Heart right ventricle (tissue), 16 donors: ENCODE results near the gene COPB1. TPM values are rescaled to one million over a fixed set of nuclear protein-coding genes. Genes with fewer than 3 reads are reported as not detected.

Experiments used
- ATAC-seq, 8 donors: fragments of 200-7000 bp; cut with Tn5 transposase; one replicate each; pipeline ENCODE4 v1.9.1; 2020; ENCODE audit warnings: mild to moderate bottlenecking in 8 of 8, moderate library complexity in 8 of 8, moderate number of reproducible peaks in 1 of 8
- DNase-seq, 2 donors: peaks; one replicate each; pipeline ENCODE4 v3.0.0-alpha.2; 2020
- H3K27ac ChIP-seq, 10 donors: fragments of 200-600 bp; sonication (generic) in 2 of 10; one replicate each; pipeline versions ENCODE4 v1.5.0 to v1.8.0; 2020 to 2022; ENCODE audit warnings: mild to moderate bottlenecking in 3 of 10
- H3K27me3 ChIP-seq, 7 donors: fragments of 200-600 bp; one replicate each; pipeline ENCODE4 v1.8.0; 2021 to 2022; ENCODE audit warnings: mild to moderate bottlenecking in 2 of 7
- H3K36me3 ChIP-seq, 9 donors: fragments of 200-600 bp; sonication (generic) in 1 of 9; one replicate each; pipeline versions ENCODE4 v1.5.0 to v1.8.0; 2020 to 2022; ENCODE audit warnings: mild to moderate bottlenecking in 2 of 9
- H3K4me1 ChIP-seq, 9 donors: fragments of 200-600 bp; sonication (generic) in 1 of 9; one replicate each; pipeline versions ENCODE4 v1.5.0 to v1.8.0; 2020 to 2022; ENCODE audit warnings: mild to moderate bottlenecking in 4 of 9
- H3K4me3 ChIP-seq, 10 donors: fragments of 200-600 bp; sonication (generic) in 2 of 10; one replicate each; pipeline versions ENCODE4 v1.5.0 to v1.8.0; 2020 to 2022; ENCODE audit warnings: mild to moderate bottlenecking in 7 of 10, moderate library complexity in 2 of 10
- H3K9me3 ChIP-seq, 11 donors: fragments of 200-600 bp in 10 of 11; sonication (generic) in 2 of 11; one replicate each; pipeline versions ENCODE4 v1.5.0 to v1.8.0; 2013 to 2022; ENCODE audit warnings: mild to moderate bottlenecking in 2 of 11, control low read depth in 1 of 11, moderate library complexity in 1 of 11
- WGBS, 2 donors: extraction: QIAGEN DNeasy Blood & Tissue Kit; methylation state at CpG; one replicate each; pipeline ENCODE4 v1.1.7; 2013; ENCODE audit warnings: inconsistent platforms in 1 of 2; 5-methylcytosine and 5-hydroxymethylcytosine counted together
- intact Hi-C, 10 donors: fragments of 100-400 bp; cut with DNase I; formaldehyde crosslinking; loops; one replicate each; pipeline versions ENCODE4 v1.11.1 to v1.14.2; 2022
- long read RNA-seq, 3 donors: library from polyadenylated mRNA; unstranded; transcript quantifications; one replicate each; pipeline ENCODE4 v2.0.0, GENCODE V29; 2020 to 2021
- polyA plus RNA-seq, 2 donors: library from polyadenylated mRNA; stranded (reverse); fragments of 200-250 nt; gene quantifications; one replicate each; pipeline ENCODE4 v1.2.3, GENCODE V29; 2013
- total RNA-seq, 10 donors: library from RNA; stranded (reverse); fragmentation: NEBNext Ultra II Directional in 3 of 10; extraction: Animal tissue kit (Norgen Biotek cat#: 25700) in 3 of 10; gene quantifications; one replicate each; pipeline versions ENCODE4 v1.2.1 to v1.2.4, GENCODE V29; 2021 to 2023
- TF ChIP-seq, protein P1 (sequence below), 9 donors: fragments of 200-600 bp; sonication (generic) in 2 of 9; IDR thresholded peaks; one replicate each; pipeline versions ENCODE4 v1.5.0 to v1.8.0; 2021 to 2022; ENCODE audit warnings: antibody characterized with exemption in 9 of 9, mild to moderate bottlenecking in 5 of 9, moderate library complexity in 1 of 9
- donor health status: Arrhythmogenic right ventricular cardiomyopathy.
- donor health status: ischemic (EF 13 %, LVEDD 7.1; RV severe dilation, severe dysfunction).
- donor health status: healthy with polysubstance abuse.
- donor health status: DM: no; HTN: yes; CAD: no.
- donor health status: DM: no; HTN: no; CAD: no.
- donor health status: ischemic (EF 25% LVEDD 6.9; RV normal size, moderate dysfunction).
- donor health status: ischemic (EF 25% LVEDD 5.7; RV mildly dilated, moderate dysfunction).
- donor health status: healthy.
- donor health status: DM: yes; HTN: yes; CAD: no.
- donor health status: Ischemic cardiomyopathy.
- donor health status: ischemic (EF 35%, LVEDD 5.7; RV mildly dilated, moderate dysfunction).
- donor health status: nonischemic (EF 11% LVEDD 7.7; RV severe dilation, severe dysfunction).
- donor health status: DM: yes; HTN: yes; CAD: no.
- donor health status: PGD.
- donor health status: ischemic (EF 29% LVEDD 5.4; RV normal size, mild dysfunction).
- donor health status: nonischemic (EF 23%, LVEDD 6.1; RV moderate dilation, normal function).

Gene COPB1, protein sequence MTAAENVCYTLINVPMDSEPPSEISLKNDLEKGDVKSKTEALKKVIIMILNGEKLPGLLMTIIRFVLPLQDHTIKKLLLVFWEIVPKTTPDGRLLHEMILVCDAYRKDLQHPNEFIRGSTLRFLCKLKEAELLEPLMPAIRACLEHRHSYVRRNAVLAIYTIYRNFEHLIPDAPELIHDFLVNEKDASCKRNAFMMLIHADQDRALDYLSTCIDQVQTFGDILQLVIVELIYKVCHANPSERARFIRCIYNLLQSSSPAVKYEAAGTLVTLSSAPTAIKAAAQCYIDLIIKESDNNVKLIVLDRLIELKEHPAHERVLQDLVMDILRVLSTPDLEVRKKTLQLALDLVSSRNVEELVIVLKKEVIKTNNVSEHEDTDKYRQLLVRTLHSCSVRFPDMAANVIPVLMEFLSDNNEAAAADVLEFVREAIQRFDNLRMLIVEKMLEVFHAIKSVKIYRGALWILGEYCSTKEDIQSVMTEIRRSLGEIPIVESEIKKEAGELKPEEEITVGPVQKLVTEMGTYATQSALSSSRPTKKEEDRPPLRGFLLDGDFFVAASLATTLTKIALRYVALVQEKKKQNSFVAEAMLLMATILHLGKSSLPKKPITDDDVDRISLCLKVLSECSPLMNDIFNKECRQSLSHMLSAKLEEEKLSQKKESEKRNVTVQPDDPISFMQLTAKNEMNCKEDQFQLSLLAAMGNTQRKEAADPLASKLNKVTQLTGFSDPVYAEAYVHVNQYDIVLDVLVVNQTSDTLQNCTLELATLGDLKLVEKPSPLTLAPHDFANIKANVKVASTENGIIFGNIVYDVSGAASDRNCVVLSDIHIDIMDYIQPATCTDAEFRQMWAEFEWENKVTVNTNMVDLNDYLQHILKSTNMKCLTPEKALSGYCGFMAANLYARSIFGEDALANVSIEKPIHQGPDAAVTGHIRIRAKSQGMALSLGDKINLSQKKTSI
- total RNA-seq (10 to 100 TPM; 40.2 to 60.0 (median 47.9) TPM), polyA plus RNA-seq (10 to 100 TPM; 28.4 to 49.1 TPM)
- long read RNA-seq, donor 1, transcript COPB1-202 (22 exons, 3,382 nt), result major isoform, 15 of 37 reads
- long read RNA-seq, donor 1, partial matches to known transcripts, result 8 of 37 reads
- long read RNA-seq, donor 1, other reads (novel, unspliced or antisense), result 11 of 37 reads
- long read RNA-seq, donor 2, transcript COPB1-202 (22 exons, 3,382 nt), result major isoform, 12 of 25 reads
- long read RNA-seq, donor 2, partial matches to known transcripts, result 10 of 25 reads
- long read RNA-seq, donor 2, other reads (novel, unspliced or antisense), result 3 of 25 reads
- long read RNA-seq, donor 3, transcript COPB1-202 (22 exons, 3,382 nt), result major isoform, 51 of 117 reads
- long read RNA-seq, donor 3, partial matches to known transcripts, result 40 of 117 reads
- long read RNA-seq, donor 3, other reads (novel, unspliced or antisense), result 25 of 117 reads

DNA sequence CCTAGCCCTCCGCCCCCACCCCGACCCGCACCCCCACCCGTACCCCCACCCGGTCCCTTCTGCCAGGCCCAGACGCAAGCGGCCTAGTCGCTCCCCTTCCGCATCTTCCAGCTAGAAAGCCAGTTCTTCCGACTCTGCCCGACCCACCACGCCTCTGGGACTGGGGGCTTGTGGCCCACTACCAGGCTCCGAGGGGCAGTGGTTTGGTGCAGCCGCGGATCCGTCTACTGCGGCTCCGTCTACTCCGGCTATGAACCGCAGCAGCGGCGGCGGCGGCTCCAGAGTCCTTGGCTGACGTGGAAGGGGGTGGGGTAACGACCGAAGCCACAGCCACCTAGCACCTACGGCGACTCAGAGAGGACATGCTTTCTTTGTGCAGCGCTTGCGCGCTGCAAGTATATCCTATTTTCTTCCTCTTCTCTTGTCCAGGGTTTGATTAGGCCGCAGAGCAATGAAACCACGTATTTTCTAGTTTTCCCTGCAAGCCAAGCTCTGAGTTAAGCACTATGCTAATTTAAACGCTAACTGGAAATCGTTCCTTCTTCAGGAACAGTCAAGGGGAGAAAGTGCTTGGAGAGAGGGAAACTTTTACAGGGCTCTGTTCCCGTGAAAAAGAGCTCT is at the start of gene COPB1:
COPB1 (minus strand) TSS at position 252 of the 621 bp plus-strand sequence. CDS start 883 bp downstream, outside the sequence.
- no peaks in the 10 kb centered on the region for H3K9me3 ChIP-seq
- H3K27me3 ChIP-seq, result no peaks in the 10 kb centered on the region
- ATAC-seq (peak; percentile 99 to 100 (median 99)), DNase-seq (peak; percentile 89 to 96)
- peak within 1 kb of the TSS; percentile 67 to 94 (median 91) for H3K27ac ChIP-seq
- H3K4me1 ChIP-seq, result peaks cover 0 to 53% (median 30%) of the 10 kb centered on the region in 9 donors
- WGBS, 2 donors, result 0% methylated on average over 37 of the region's 37 CpGs
- peak within 1 kb of the TSS; percentile 72 to 84 (median 78) for H3K4me3 ChIP-seq
- TF ChIP-seq, protein P1, sequence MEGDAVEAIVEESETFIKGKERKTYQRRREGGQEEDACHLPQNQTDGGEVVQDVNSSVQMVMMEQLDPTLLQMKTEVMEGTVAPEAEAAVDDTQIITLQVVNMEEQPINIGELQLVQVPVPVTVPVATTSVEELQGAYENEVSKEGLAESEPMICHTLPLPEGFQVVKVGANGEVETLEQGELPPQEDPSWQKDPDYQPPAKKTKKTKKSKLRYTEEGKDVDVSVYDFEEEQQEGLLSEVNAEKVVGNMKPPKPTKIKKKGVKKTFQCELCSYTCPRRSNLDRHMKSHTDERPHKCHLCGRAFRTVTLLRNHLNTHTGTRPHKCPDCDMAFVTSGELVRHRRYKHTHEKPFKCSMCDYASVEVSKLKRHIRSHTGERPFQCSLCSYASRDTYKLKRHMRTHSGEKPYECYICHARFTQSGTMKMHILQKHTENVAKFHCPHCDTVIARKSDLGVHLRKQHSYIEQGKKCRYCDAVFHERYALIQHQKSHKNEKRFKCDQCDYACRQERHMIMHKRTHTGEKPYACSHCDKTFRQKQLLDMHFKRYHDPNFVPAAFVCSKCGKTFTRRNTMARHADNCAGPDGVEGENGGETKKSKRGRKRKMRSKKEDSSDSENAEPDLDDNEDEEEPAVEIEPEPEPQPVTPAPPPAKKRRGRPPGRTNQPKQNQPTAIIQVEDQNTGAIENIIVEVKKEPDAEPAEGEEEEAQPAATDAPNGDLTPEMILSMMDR (IDR thresholded peaks at IDR 0.05), result no peak
- H3K36me3 ChIP-seq, result peaks cover 0 to 56% (median 39%) of the 10 kb centered on the region in 9 donors
- intact Hi-C loops, result loop anchor here in 2 of 10 donors (5.0 kb wide), 2 partner anchors 37 to 42 kb away; no protein-coding TSS in a partner anchor

DNA sequence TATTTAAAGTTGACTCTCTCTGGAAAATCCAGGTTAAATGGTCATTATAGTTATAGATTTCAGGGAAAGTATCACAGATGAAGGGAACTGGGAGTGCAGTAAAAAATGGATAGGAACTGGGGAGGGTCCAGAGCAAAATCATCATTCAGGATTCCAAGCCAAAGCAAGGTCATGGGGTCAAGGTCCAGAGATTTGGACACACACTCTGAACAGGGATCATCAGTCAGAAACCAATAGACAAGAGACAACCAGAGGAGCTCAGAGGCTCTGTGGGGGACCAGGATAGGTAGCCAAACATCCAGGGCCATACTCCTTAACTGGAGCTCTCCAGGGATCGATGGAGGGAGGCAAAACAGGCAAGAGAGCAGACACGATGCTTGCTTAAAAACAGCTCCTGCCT is 47.8 kb upstream of the COPB1 start:
- Histone ChIP-seq H3K4me3 (no peak overlapping the region), H3K36me3 (no peaks in the 10 kb centered on the region), H3K27ac (no peak overlapping the region), H3K27me3 (no peaks in the 10 kb centered on the region), H3K4me1 (peaks cover 0 to 28% (median 1%) of the 10 kb centered on the region in 9 donors), H3K9me3 (no peaks in the 10 kb centered on the region)
- TF ChIP-seq, protein P1 (IDR thresholded peaks at IDR 0.05), result no peak
- intact Hi-C loops, result loop anchor here in 2 of 10 donors (10.0 kb wide), 2 partner anchors 97 to 217 kb away; partner anchors contain the start of gene PDE3B (in 1 of the 2)
- DNase-seq (no peak), ATAC-seq (no peak)
- 72 to 77% methylated on average over 2 of the region's 2 CpGs for WGBS, 2 donors

DNA sequence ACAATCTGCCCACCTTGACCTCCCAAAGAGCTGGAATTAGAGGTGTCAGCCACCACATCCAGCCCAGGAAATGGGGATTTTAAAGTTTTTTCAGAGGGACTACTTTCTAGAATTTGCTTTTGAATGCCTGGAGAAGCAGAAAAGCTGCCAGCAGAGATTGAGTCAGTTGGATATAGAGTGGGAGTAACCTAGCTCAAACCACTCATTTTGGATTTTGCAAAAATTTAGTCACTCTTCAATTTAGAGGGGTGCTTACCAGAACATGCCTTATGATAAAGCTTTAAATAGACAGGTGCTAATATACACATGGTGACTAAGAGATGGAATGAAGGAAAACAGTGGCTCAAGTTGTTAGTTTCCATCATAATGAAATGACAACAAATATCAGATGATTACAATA is 47.1 kb upstream of the COPB1 start:
- TF ChIP-seq, protein P1 (IDR thresholded peaks at IDR 0.05), result no peak
- DNase-seq (no peak), ATAC-seq (no peak)

More for the DNA sequence above, 47.1 kb upstream of the COPB1 start:
- H3K9me3 ChIP-seq, result no peaks in the 10 kb centered on the region
- H3K4me3 ChIP-seq, result no peak overlapping the region
- no peaks in the 10 kb centered on the region for H3K27me3 ChIP-seq
- intact Hi-C loops, result loop anchor here in 2 of 10 donors (10.0 kb wide), 2 partner anchors 98 to 218 kb away; partner anchors contain the start of gene PDE3B (in 1 of the 2)
- H3K36me3 ChIP-seq, result no peaks in the 10 kb centered on the region
- peaks cover 0 to 36% (median 7%) of the 10 kb centered on the region in 9 donors for H3K4me1 ChIP-seq
- H3K27ac ChIP-seq, result no peak overlapping the region
